Heart left ventricle (tissue), 16 donors: ENCODE measurements around the gene TMC4. TPM values are rescaled to one million over a fixed set of nuclear protein-coding genes. Genes with fewer than 3 reads are reported as not detected.

Source experiments
- ATAC-seq, 4 donors: fragments of 200-7000 bp; cut with Tn5 transposase; one replicate each; pipeline ENCODE4 v1.9.1; 2020 to 2022; ENCODE audit warnings: moderate library complexity in 4 of 4, mild to moderate bottlenecking in 3 of 4, moderate number of reproducible peaks in 1 of 4
- DNase-seq, 5 donors: peaks; one replicate each; pipeline ENCODE4 v3.0.0-alpha.2; 2020
- H3K27ac ChIP-seq, 12 donors: fragments of 200-600 bp; sonication (generic) in 4 of 12; one replicate each; pipeline versions ENCODE4 v1.5.0 to v1.8.0; 2016 to 2022; ENCODE audit warnings: mild to moderate bottlenecking in 2 of 12
- H3K27me3 ChIP-seq, 9 donors: fragments of 200-600 bp; sonication (generic) in 2 of 9; one replicate each; pipeline versions ENCODE4 v1.5.1 to v1.8.0; 2016 to 2022; ENCODE audit warnings: mild to moderate bottlenecking in 3 of 9
- H3K36me3 ChIP-seq, 9 donors: fragments of 200-600 bp; sonication (generic) in 2 of 9; one replicate each; pipeline versions ENCODE4 v1.5.0 to v1.8.0; 2018 to 2022; ENCODE audit warnings: mild to moderate bottlenecking in 2 of 9
- H3K4me1 ChIP-seq, 12 donors: fragments of 200-600 bp; sonication (generic) in 4 of 12; one replicate each; pipeline versions ENCODE4 v1.5.0 to v1.8.0; 2016 to 2022; ENCODE audit warnings: mild to moderate bottlenecking in 3 of 12
- H3K4me3 ChIP-seq, 12 donors: fragments of 200-600 bp; sonication (generic) in 4 of 12; one replicate each; pipeline versions ENCODE4 v1.5.0 to v1.8.0; 2017 to 2022; ENCODE audit warnings: mild to moderate bottlenecking in 9 of 12, moderate library complexity in 4 of 12
- H3K9me3 ChIP-seq, 12 donors: fragments of 200-600 bp; sonication (generic) in 4 of 12; one replicate each; pipeline versions ENCODE4 v1.5.0 to v1.8.0; 2016 to 2022; ENCODE audit warnings: mild to moderate bottlenecking in 1 of 12
- CTCF ChIP-seq, 12 donors: fragments of 200-600 bp; sonication (generic) in 4 of 12; IDR thresholded peaks; one replicate each; pipeline versions ENCODE4 v1.5.0 to v1.8.0; 2018 to 2022; ENCODE audit warnings: antibody characterized with exemption in 12 of 12, mild to moderate bottlenecking in 5 of 12
- POLR2A ChIP-seq, 2 donors: fragments of 450-650 bp; IDR thresholded peaks; one replicate each; pipeline ENCODE4 v1.6.1; 2017; ENCODE audit warnings: antibody characterized with exemption in 2 of 2, mild to moderate bottlenecking in 2 of 2, moderate library complexity in 2 of 2
- WGBS, 4 donors: extraction: QIAGEN DNeasy Blood & Tissue Kit in 2 of 4; methylation state at CpG; one replicate each; pipeline versions ENCODE4 v1.1.5 to v1.1.7; 2013 to 2018; 5-methylcytosine and 5-hydroxymethylcytosine counted together
- intact Hi-C, 10 donors: fragments of 100-400 bp; cut with DNase I; formaldehyde crosslinking; loops; one replicate each; pipeline versions ENCODE4 v1.11.1 to v1.14.2; 2022
- polyA plus RNA-seq, 2 donors: library from polyadenylated mRNA; stranded (reverse); fragments of 200-250 nt; gene quantifications; one replicate each; pipeline ENCODE4 v1.2.3, GENCODE V29; 2013
- total RNA-seq, 9 donors: library from RNA; depleted of rRNA in 2 of 9; stranded (reverse); fragments of >200 nt in 2 of 9; fragmentation: NEBNext Ultra II Directional in 3 of 9; extraction: Animal tissue kit (Norgen Biotek cat#: 25700) in 3 of 9; gene quantifications; one replicate each; pipeline versions ENCODE4 v1.1.0 to v1.2.4, GENCODE V29; 2016 to 2023
- donor health status: ischemic (EF 13 %, LVEDD 7.1; RV severe dilation, severe dysfunction).
- donor health status: healthy with polysubstance abuse.
- donor health status: DM: no; HTN: yes; CAD: no.
- donor health status: DM: no; HTN: no; CAD: no.
- donor health status: ischemic (EF 25% LVEDD 6.9; RV normal size, moderate dysfunction).
- donor health status: ischemic (EF 25% LVEDD 5.7; RV mildly dilated, moderate dysfunction).
- donor health status: healthy.
- donor health status: DM: yes; HTN: yes; CAD: no.
- donor health status: ischemic (EF 35%, LVEDD 5.7; RV mildly dilated, moderate dysfunction).
- donor health status: nonischemic (EF 11% LVEDD 7.7; RV severe dilation, severe dysfunction).
- donor health status: DM: yes; HTN: yes; CAD: no.
- donor health status: PGD.
- donor health status: ischemic (EF 29% LVEDD 5.4; RV normal size, mild dysfunction).
- donor health status: nonischemic (EF 23%, LVEDD 6.1; RV moderate dilation, normal function).

Gene TMC4
- total and polyA plus RNA-seq, 11 donors: 0.58 to 4.5 (median 2.1) TPM; not detected in 1

GRCh38 chr19:54138489-54139256, 34.3 kb downstream of the TMC4 start:
- H3K27me3 ChIP-seq: peaks cover 0 to 3% (median 0%) of the 10 kb centered on the region in 9 donors
- peaks cover 0 to 32% (median 19%) of the 10 kb centered on the region in 9 donors for H3K36me3 ChIP-seq
- H3K4me3 ChIP-seq: peak overlapping the region; percentile 74 to 100 (median 96)
- H3K9me3 ChIP-seq: no peaks in the 10 kb centered on the region
- peaks cover 5 to 48% (median 36%) of the 10 kb centered on the region in 12 donors for H3K4me1 ChIP-seq
- DNase-seq (no peak), ATAC-seq (no peak)
- TF ChIP-seq CTCF (IDR thresholded peaks at IDR 0.05): no peak
- no peak for TF ChIP-seq POLR2A (IDR thresholded peaks at IDR 0.05)
- intact Hi-C loops: no loop called here
- WGBS, 4 donors: 18 to 43% (median 26%) methylated on average over 19 to 31 of the region's 31 CpGs
- peak overlapping the region in 11 of 12 donors; percentile 86 to 100 (median 95) for H3K27ac ChIP-seq

DNA sequence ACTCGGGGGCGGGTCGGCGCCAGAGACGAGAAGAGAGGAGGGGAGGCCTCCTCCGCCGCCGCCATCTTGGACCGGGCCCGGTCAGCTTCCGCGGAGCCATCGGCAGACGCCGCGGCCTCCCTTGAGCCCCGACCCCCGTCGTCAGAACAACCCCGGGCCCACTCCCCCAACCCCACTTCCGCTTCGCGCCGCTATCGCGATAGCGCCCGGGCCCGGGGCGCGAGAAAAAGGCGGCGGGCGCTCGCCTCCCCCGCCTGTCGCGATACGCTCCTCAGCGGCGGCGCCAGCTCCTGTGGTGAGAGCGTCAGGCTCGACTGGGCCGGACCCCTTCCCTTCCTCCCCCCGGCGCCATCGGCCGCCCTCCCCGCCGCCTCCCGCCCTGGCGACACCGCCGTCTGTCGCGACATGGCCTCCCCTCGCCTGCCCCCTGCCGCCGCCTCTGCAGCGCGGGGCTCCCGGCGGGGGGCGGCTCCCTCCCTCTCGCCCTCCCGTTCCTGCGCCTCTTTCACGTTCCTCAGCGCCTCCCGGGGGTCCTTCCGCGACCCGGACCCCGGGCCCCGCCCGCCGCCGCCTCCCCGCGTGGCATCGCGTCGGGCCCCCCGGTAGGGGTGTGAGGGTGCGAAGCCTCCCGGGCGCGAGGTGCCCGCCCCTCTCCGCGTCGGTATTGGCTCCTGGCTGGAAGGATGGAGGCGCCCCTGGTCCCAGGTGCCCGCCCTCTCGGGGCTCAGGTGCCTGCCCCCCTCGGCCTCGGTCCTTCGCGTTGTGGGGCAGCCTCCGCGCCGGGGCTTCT, 35.1 kb downstream of the TMC4 start, which contains the start of gene CNOT3:
Gene CNOT3, plus strand, starts transcription at position 64 of the 790 bp plus-strand sequence. CDS start 5,217 bp downstream, outside the sequence.
- TF ChIP-seq POLR2A (IDR thresholded peaks at IDR 0.05): peak; percentile 89 to 94
- peak in 3 of 12 donors; percentile 6 to 9 (median 8) for TF ChIP-seq CTCF (IDR thresholded peaks at IDR 0.05)

GRCh38 chr19:54136864-54137698, 35.9 kb downstream of the TMC4 start:
- Histone ChIP-seq H3K4me3 (peak overlapping the region; percentile 74 to 100 (median 96)), H3K4me1 (peaks cover 5 to 48% (median 36%) of the 10 kb centered on the region in 12 donors), H3K9me3 (no peaks in the 10 kb centered on the region), H3K27ac (peak overlapping the region; percentile 31 to 100 (median 95)), H3K36me3 (peaks cover 0 to 23% (median 8%) of the 10 kb centered on the region in 9 donors), H3K27me3 (peaks cover 0 to 3% (median 0%) of the 10 kb centered on the region in 9 donors)
- DNase-seq: peak; percentile 99 to 100 (median 100)
- intact Hi-C loops: loop anchor here in 1 of 10 donors (1.0 to 2.0 kb wide), 4 partner anchors 22 to 53 kb away; partner anchors contain the start of genes LENG1, NDUFA3, PRPF31 and TFPT
- ATAC-seq: peak; percentile 91 to 95 (median 94)
- WGBS, 4 donors: 1% methylated on average over 41 to 46 of the region's 46 CpGs
- TF ChIP-seq CTCF (IDR thresholded peaks at IDR 0.05) (no peak), POLR2A (IDR thresholded peaks at IDR 0.05) (no peak)

More for the DNA sequence above, 35.1 kb downstream of the TMC4 start, which contains the start of gene CNOT3:
- DNase-seq (no peak), ATAC-seq (no peak)
- intact Hi-C loops: loop anchor here in 1 of 10 donors (1.0 to 2.0 kb wide), 4 partner anchors 21 to 52 kb away; partner anchors contain the start of genes LENG1, NDUFA3, PRPF31 and TFPT
- peaks cover 5 to 48% (median 36%) of the 10 kb centered on the region in 12 donors for H3K4me1 ChIP-seq
- peaks cover 0 to 29% (median 11%) of the 10 kb centered on the region in 9 donors for H3K36me3 ChIP-seq
- 0 to 1% (median 1%) methylated on average over 27 to 103 of the region's 103 CpGs for WGBS, 4 donors
- H3K4me3 ChIP-seq: peak within 1 kb of the TSS; percentile 74 to 100 (median 96)
- H3K27me3 ChIP-seq: peaks cover 0 to 3% (median 0%) of the 10 kb centered on the region in 9 donors
- H3K27ac ChIP-seq: peak within 1 kb of the TSS; percentile 86 to 100 (median 95)
- H3K9me3 ChIP-seq: no peaks in the 10 kb centered on the region
